Posterior vena cava (tissue), 2 donors: ENCODE data around the gene SLC27A3. TPM values are rescaled to one million over a fixed set of nuclear protein-coding genes. Genes with fewer than 3 reads are reported as not detected.

Experiments
- DNase-seq: peaks from one replicate; pipeline ENCODE4 v3.0.0-alpha.2; 2020; ENCODE audit warnings: low spot score
- intact Hi-C, 2 donors: fragments of 100-400 bp; cut with DNase I; formaldehyde crosslinking; loops; one replicate each; pipeline versions ENCODE4 v1.14.1 to v1.14.2; 2022 to 2023
- long read RNA-seq, 2 donors: library from polyadenylated mRNA; unstranded; transcript quantifications; one replicate each; pipeline ENCODE4 v2.0.0, GENCODE V29; 2020 to 2021
- total RNA-seq, 2 donors: library from RNA; stranded (reverse); fragmentation: NEBNext Ultra II Directional; extraction: Animal tissue kit (Norgen Biotek cat#: 25700); gene quantifications; one replicate each; pipeline ENCODE4 v1.2.1, GENCODE V29; 2021
- donor health status: DM: yes; HTN: yes; CAD: no.
- donor health status: DM: yes; HTN: yes; CAD: no.

SLC27A3 gene
- total RNA-seq = 10 to 100 TPM; 60.5 to 64.5 TPM
- long read RNA-seq, donor 1, transcript SLC27A3-201 (10 exons, 3,351 nt) = major isoform, 29 of 43 reads
- long read RNA-seq, donor 1, partial matches to known transcripts = 4 of 43 reads
- long read RNA-seq, donor 1, other reads (novel, unspliced or antisense) = 9 of 43 reads
- long read RNA-seq, donor 2, transcript SLC27A3-201 (10 exons, 3,351 nt) = major isoform, 81 of 130 reads
- long read RNA-seq, donor 2, partial matches to known transcripts = 9 of 130 reads
- long read RNA-seq, donor 2, other reads (novel, unspliced or antisense) = 40 of 130 reads

GRCh38 chr1:153774780-153775457 lies at the start of gene SLC27A3:
SLC27A3 (plus strand) TSS chr1:153775407; CDS start chr1:153775498, 91 bp downstream.
- intact Hi-C loops = no loop called here
- peak; percentile 96 for DNase-seq

- intact Hi-C loops = no loop called here
- peak; percentile 100 for DNase-seq
Measured at GRCh38 chr1:153727463-153728304, 47.5 kb upstream of the SLC27A3 start, which contains the start of gene INTS3. INTS3 (plus strand) TSS chr1:153728050; CDS start chr1:153728635, 585 bp downstream.

GRCh38 chr1:153728305-153729066 lies 46.7 kb upstream of the SLC27A3 start:
- peak; percentile 85 for DNase-seq
- intact Hi-C loops = no loop called here

GRCh38 chr1:153730468-153730988 lies 44.7 kb upstream of the SLC27A3 start:
- intact Hi-C loops = no loop called here
- no peak for DNase-seq

- intact Hi-C loops = no loop called here
- no peak for DNase-seq
Measured at GRCh38 chr1:153733970-153734369, 41.2 kb upstream of the SLC27A3 start.

GRCh38 chr1:153734396-153735089 lies 40.7 kb upstream of the SLC27A3 start:
- intact Hi-C loops = no loop called here
- DNase-seq = peak; percentile 52

- intact Hi-C loops = no loop called here
Measured at GRCh38 chr1:153735090-153735420, 40.2 kb upstream of the SLC27A3 start.

GRCh38 chr1:153741986-153742385 lies 33.2 kb upstream of the SLC27A3 start:
- no peak for DNase-seq
- intact Hi-C loops = no loop called here

More at GRCh38 chr1:153735090-153735420, 40.2 kb upstream of the SLC27A3 start:
- DNase-seq = no peak

GRCh38 chr1:153742411-153743142 lies 32.6 kb upstream of the SLC27A3 start:
- DNase-seq = no peak
- intact Hi-C loops = no loop called here

- intact Hi-C loops = no loop called here
Measured at GRCh38 chr1:153745417-153745816, 29.8 kb upstream of the SLC27A3 start.

GRCh38 chr1:153746174-153746573 lies 29.0 kb upstream of the SLC27A3 start:
- intact Hi-C loops = no loop called here
- DNase-seq = no peak

More at GRCh38 chr1:153745417-153745816, 29.8 kb upstream of the SLC27A3 start:
- no peak for DNase-seq

- intact Hi-C loops = loop anchor here in 1 of 2 donors (2.0 kb wide), 1 partner anchor 72 kb away; no protein-coding TSS in a partner anchor
- DNase-seq = no peak
Measured at GRCh38 chr1:153748903-153749302, 26.3 kb upstream of the SLC27A3 start.

- intact Hi-C loops = loop anchor here (2.0 to 10.0 kb wide), 2 partner anchors 73 to 235 kb away; no protein-coding TSS in a partner anchor
- peak; percentile 96 for DNase-seq
Measured at GRCh38 chr1:153749408-153750005, 25.7 kb upstream of the SLC27A3 start.

- intact Hi-C loops = loop anchor here in 1 of 2 donors (10.0 kb wide), 1 partner anchor 236 kb away; no protein-coding TSS in a partner anchor
- DNase-seq = no peak
Measured at GRCh38 chr1:153750026-153750995, 24.9 kb upstream of the SLC27A3 start.

GRCh38 chr1:153752072-153752471 lies 23.1 kb upstream of the SLC27A3 start:
- no peak for DNase-seq
- intact Hi-C loops = loop anchor here in 1 of 2 donors (10.0 kb wide), 1 partner anchor 237 kb away; no protein-coding TSS in a partner anchor
